ENCODE data around the gene TLR4. TPM values are rescaled to one million over a fixed set of nuclear protein-coding genes. Genes with fewer than 3 reads are reported as not detected.

The TLR4 gene
- total and polyA plus RNA-seq, 4 donors = 4.5 to 41.6 (median 25.9) TPM

GRCh38 chr9:117664419-117664818 lies 39.8 kb upstream of the TLR4 start:
- Histone ChIP-seq H3K4me3 (no peak overlapping the region), H3K9me3 (ENCODE audit: control insufficient read depth in 4 of 4, insufficient read depth in 3 of 4, low read length in 3 of 4) (no peaks in the 10 kb centered on the region), H3K4me1 (ENCODE audit: control insufficient read depth in 5 of 5, insufficient read depth in 5 of 5, low read length in 5 of 5) (no peaks in the 10 kb centered on the region), H3K27me3 (ENCODE audit: control insufficient read depth in 3 of 3, insufficient read depth in 3 of 3, low read length in 2 of 3) (no peaks in the 10 kb centered on the region), H3K36me3 (ENCODE audit: control insufficient read depth in 4 of 4, insufficient read depth in 4 of 4, low read length in 4 of 4) (no peaks in the 10 kb centered on the region), H3K27ac (ENCODE audit: low read depth in 1 of 2, low read length in 1 of 2) (no peak overlapping the region), H3K9ac (ENCODE audit: insufficient read depth in 1 of 2, low read length in 2 of 2) (no peak overlapping the region)
- ATAC-seq (ENCODE audit: insufficient read depth, low FRiP score) (no peak), DNase-seq (no peak)
- 88 to 95% methylated on average over 1 of the region's 1 CpG for WGBS, 2 donors
- TF ChIP-seq CTCF (IDR thresholded peaks at IDR 0.05; ENCODE audit: control extremely low read depth, extremely low read depth) = no peak

GRCh38 chr9:117665601-117666385 lies 38.4 kb upstream of the TLR4 start:
- H3K4me1 ChIP-seq (ENCODE audit: control insufficient read depth in 5 of 5, insufficient read depth in 5 of 5, low read length in 5 of 5) = no peaks in the 10 kb centered on the region
- DNase-seq = no peak
- no peak for ATAC-seq (ENCODE audit: insufficient read depth, low FRiP score)
- H3K27ac ChIP-seq (ENCODE audit: low read depth in 1 of 2, low read length in 1 of 2) = no peak overlapping the region
- WGBS, 2 donors = 93 to 97% methylated on average over 1 of the region's 1 CpG
- H3K36me3 ChIP-seq (ENCODE audit: control insufficient read depth in 4 of 4, insufficient read depth in 4 of 4, low read length in 4 of 4) = no peaks in the 10 kb centered on the region
- no peak for TF ChIP-seq CTCF (IDR thresholded peaks at IDR 0.05; ENCODE audit: control extremely low read depth, extremely low read depth)
- H3K9ac ChIP-seq (ENCODE audit: insufficient read depth in 1 of 2, low read length in 2 of 2) = no peak overlapping the region
- no peaks in the 10 kb centered on the region for H3K27me3 ChIP-seq (ENCODE audit: control insufficient read depth in 3 of 3, insufficient read depth in 3 of 3, low read length in 2 of 3)
- no peak overlapping the region for H3K4me3 ChIP-seq
- no peaks in the 10 kb centered on the region for H3K9me3 ChIP-seq (ENCODE audit: control insufficient read depth in 4 of 4, insufficient read depth in 3 of 4, low read length in 3 of 4)

- no peak for ATAC-seq (ENCODE audit: insufficient read depth, low FRiP score)
- WGBS, 2 donors = 90 to 97% methylated on average over 1 of the region's 1 CpG
- Histone ChIP-seq H3K9ac (ENCODE audit: insufficient read depth in 1 of 2, low read length in 2 of 2) (no peak overlapping the region), H3K27me3 (ENCODE audit: control insufficient read depth in 3 of 3, insufficient read depth in 3 of 3, low read length in 2 of 3) (no peaks in the 10 kb centered on the region), H3K4me1 (ENCODE audit: control insufficient read depth in 5 of 5, insufficient read depth in 5 of 5, low read length in 5 of 5) (no peaks in the 10 kb centered on the region), H3K4me3 (no peak overlapping the region), H3K27ac (ENCODE audit: low read depth in 1 of 2, low read length in 1 of 2) (no peak overlapping the region), H3K9me3 (ENCODE audit: control insufficient read depth in 4 of 4, insufficient read depth in 3 of 4, low read length in 3 of 4) (no peaks in the 10 kb centered on the region), H3K36me3 (ENCODE audit: control insufficient read depth in 4 of 4, insufficient read depth in 4 of 4, low read length in 4 of 4) (no peaks in the 10 kb centered on the region)
- TF ChIP-seq CTCF (IDR thresholded peaks at IDR 0.05; ENCODE audit: control extremely low read depth, extremely low read depth) = no peak
- no peak for DNase-seq
Observed at GRCh38 chr9:117671468-117671867, 32.7 kb upstream of the TLR4 start.

GRCh38 chr9:117672369-117672768 lies 31.8 kb upstream of the TLR4 start:
- H3K9me3 ChIP-seq (ENCODE audit: control insufficient read depth in 4 of 4, insufficient read depth in 3 of 4, low read length in 3 of 4) = no peaks in the 10 kb centered on the region
- TF ChIP-seq CTCF (IDR thresholded peaks at IDR 0.05; ENCODE audit: control extremely low read depth, extremely low read depth) = no peak
- no peaks in the 10 kb centered on the region for H3K27me3 ChIP-seq (ENCODE audit: control insufficient read depth in 3 of 3, insufficient read depth in 3 of 3, low read length in 2 of 3)
- DNase-seq = no peak
- H3K36me3 ChIP-seq (ENCODE audit: control insufficient read depth in 4 of 4, insufficient read depth in 4 of 4, low read length in 4 of 4) = no peaks in the 10 kb centered on the region
- 97 to 100% methylated on average over 1 of the region's 1 CpG for WGBS, 2 donors
- H3K4me3 ChIP-seq = no peak overlapping the region
- H3K4me1 ChIP-seq (ENCODE audit: control insufficient read depth in 5 of 5, insufficient read depth in 5 of 5, low read length in 5 of 5) = no peaks in the 10 kb centered on the region
- H3K27ac ChIP-seq (ENCODE audit: low read depth in 1 of 2, low read length in 1 of 2) = no peak overlapping the region
- no peak for ATAC-seq (ENCODE audit: insufficient read depth, low FRiP score)
- H3K9ac ChIP-seq (ENCODE audit: insufficient read depth in 1 of 2, low read length in 2 of 2) = no peak overlapping the region
